WERI-Rb-1 (cell line): ENCODE measurements around the gene RSRC1.

Source experiments
- DNase-seq: peaks from one replicate; pipeline ENCODE4 v3.0.0-alpha.2; 2020
- H3K27ac ChIP-seq: fragments of 250-450 bp; sonication (Bioruptor Pico); 2 replicates; pipeline ENCODE4 v1.5.1; 2020; ENCODE audit warnings: mild to moderate bottlenecking, moderate library complexity
- H3K27me3 ChIP-seq: fragments of 250-450 bp; sonication (Bioruptor Pico); 2 replicates; pipeline ENCODE4 v1.5.1; 2021; ENCODE audit warnings: mild to moderate bottlenecking, low read depth, moderate library complexity; ENCODE audit not compliant: insufficient read depth, severe bottlenecking
- H3K36me3 ChIP-seq: fragments of 250-450 bp; sonication (Bioruptor Pico); 2 replicates; pipeline ENCODE4 v1.5.1; 2020; ENCODE audit warnings: mild to moderate bottlenecking, moderate library complexity
- H3K4me3 ChIP-seq: 2 replicates; pipeline ENCODE4 v1.5.1; 2011; ENCODE audit warnings: low read depth, mild to moderate bottlenecking, control low read depth, low read length
- H3K9me3 ChIP-seq: fragments of 250-450 bp; sonication (Bioruptor Pico); 2 replicates; pipeline ENCODE4 v1.5.1; 2021; ENCODE audit warnings: mild to moderate bottlenecking, moderate library complexity; ENCODE audit not compliant: severe bottlenecking
- TF ChIP-seq, protein P1 (sequence below): IDR thresholded peaks from 2 replicates; pipeline ENCODE4 v1.5.1; 2011; ENCODE audit warnings: low read depth, mild to moderate bottlenecking, control low read depth, inconsistent platforms, low read length

The RSRC1 gene

DNA sequence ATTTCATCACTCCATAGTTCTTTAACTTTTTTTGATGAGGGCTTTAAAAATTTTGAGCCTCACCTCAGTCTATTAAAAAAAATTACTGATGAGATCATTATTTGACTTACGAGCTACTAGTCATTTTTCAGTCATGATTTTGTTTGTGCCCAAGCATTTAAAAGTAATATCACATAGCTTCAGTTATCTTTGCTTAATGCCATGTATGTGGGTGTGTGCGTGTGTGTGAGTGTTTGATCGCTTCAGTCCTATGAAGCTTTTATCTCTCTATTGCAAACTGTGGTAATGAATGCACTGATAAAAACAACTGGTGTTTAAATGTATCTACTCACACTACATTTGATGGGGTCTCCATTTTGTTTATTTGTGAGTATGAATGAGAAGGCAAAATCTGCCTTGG lies 49.8 kb downstream of the RSRC1 start:
- no peak for DNase-seq
- no peaks in the 10 kb centered on the region for H3K36me3 ChIP-seq
- TF ChIP-seq, protein P1, sequence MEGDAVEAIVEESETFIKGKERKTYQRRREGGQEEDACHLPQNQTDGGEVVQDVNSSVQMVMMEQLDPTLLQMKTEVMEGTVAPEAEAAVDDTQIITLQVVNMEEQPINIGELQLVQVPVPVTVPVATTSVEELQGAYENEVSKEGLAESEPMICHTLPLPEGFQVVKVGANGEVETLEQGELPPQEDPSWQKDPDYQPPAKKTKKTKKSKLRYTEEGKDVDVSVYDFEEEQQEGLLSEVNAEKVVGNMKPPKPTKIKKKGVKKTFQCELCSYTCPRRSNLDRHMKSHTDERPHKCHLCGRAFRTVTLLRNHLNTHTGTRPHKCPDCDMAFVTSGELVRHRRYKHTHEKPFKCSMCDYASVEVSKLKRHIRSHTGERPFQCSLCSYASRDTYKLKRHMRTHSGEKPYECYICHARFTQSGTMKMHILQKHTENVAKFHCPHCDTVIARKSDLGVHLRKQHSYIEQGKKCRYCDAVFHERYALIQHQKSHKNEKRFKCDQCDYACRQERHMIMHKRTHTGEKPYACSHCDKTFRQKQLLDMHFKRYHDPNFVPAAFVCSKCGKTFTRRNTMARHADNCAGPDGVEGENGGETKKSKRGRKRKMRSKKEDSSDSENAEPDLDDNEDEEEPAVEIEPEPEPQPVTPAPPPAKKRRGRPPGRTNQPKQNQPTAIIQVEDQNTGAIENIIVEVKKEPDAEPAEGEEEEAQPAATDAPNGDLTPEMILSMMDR = no peak
- no peaks in the 10 kb centered on the region for H3K27me3 ChIP-seq
- H3K27ac ChIP-seq = no peak overlapping the region
- no peak overlapping the region for H3K4me3 ChIP-seq
- no peaks in the 10 kb centered on the region for H3K9me3 ChIP-seq

DNA sequence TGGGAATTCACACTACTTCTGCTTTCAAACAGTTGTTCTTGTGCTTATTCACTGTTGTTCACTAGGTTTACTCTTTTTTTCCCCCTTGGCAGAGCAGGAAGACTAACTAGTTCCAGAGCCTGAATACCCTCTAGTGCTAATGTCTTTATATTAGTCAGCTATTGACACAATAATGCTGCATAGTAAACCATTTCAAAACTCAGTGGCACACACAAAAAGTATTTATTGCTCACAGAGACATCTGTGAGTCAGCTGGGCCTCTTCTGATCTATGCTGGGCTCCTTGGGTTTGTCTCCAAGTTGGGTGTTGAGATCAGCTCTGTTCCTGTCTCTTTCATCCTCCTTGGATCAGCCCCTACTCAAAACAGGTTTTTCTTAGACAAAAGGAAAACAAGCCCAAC lies 51.1 kb downstream of the RSRC1 start:
- DNase-seq = no peak
- Histone ChIP-seq H3K36me3 (no peaks in the 10 kb centered on the region), H3K27ac (no peak overlapping the region), H3K9me3 (no peaks in the 10 kb centered on the region), H3K4me3 (no peak overlapping the region), H3K27me3 (no peaks in the 10 kb centered on the region)
- TF ChIP-seq, protein P1 = no peak

DNA sequence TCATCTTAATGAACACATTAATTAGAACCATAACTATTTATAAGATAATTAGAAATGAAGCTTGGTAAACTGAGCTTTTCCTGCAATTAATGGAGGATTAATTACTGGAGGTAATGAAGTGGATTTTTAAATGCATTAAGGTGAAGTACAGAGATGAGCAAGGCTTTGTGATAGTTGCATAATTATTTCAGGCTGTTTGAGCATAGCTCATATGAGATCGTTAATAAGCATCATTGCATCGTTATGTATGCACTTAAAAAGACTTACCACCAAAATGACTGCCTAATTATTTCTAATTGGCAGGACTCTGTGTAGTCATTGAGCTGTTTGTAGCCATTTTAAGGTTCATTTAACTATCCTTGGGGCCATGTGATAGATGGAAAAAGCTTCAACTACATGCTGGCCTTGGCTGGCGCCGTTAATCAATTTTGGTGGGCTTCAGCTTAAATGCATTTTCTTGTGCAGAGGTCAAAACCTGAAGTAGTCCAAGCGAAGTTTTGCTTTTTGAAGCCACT lies 55.3 kb downstream of the RSRC1 start:
- H3K9me3 ChIP-seq = no peaks in the 10 kb centered on the region
- H3K27ac ChIP-seq = no peak overlapping the region
- H3K27me3 ChIP-seq = no peaks in the 10 kb centered on the region
- DNase-seq = no peak
- TF ChIP-seq, protein P1 = no peak
- H3K36me3 ChIP-seq = no peaks in the 10 kb centered on the region
- H3K4me3 ChIP-seq = no peak overlapping the region

DNA sequence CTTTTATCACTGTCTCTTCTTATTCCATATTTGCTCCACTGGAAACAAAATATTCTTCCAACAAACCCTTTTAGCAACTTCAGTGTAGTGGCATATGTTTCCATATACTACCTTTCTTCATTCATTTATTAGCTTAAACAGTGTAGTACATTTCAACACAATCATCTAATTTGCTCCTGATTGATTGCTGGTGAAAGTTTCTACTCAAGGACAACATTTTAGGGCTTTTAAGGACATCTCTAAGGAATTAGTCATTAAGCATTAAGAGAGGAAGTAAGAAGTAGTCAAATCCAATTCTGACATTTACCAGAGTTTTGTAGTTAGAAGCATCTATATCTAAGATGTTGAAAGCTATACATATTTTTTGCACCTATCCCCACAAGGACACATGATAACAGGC lies 55.8 kb downstream of the RSRC1 start:
- TF ChIP-seq, protein P1 = no peak
- no peak for DNase-seq
- H3K36me3 ChIP-seq = no peaks in the 10 kb centered on the region
- H3K9me3 ChIP-seq = no peaks in the 10 kb centered on the region
- no peaks in the 10 kb centered on the region for H3K27me3 ChIP-seq
- H3K4me3 ChIP-seq = no peak overlapping the region
- no peak overlapping the region for H3K27ac ChIP-seq

DNA sequence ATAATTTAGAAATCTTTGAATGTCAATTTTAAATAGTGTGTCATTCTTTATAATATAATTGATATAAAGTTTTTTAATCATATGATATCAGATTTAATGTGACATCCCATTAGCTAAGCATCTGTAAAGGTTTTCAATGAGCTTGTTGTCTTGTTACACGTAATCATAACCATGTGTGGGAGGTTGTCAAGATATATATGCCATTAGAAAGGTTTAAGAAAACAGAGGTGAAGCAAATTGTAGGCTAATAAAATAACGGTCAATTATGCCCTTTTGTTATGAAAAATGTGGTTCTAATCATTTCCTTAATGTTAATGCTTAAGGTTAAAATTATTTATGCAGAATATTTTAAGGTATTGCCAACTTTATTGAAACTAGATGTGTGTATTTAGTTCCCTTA lies 56.3 kb downstream of the RSRC1 start:
- Histone ChIP-seq H3K27ac (no peak overlapping the region), H3K4me3 (no peak overlapping the region), H3K36me3 (no peaks in the 10 kb centered on the region), H3K9me3 (no peaks in the 10 kb centered on the region), H3K27me3 (no peaks in the 10 kb centered on the region)
- TF ChIP-seq, protein P1 = no peak
- DNase-seq = no peak
